H54 (cell line): ENCODE data around the gene SNX32.
A peak's percentile ranks its signal among the peaks of the same experiment; 100 is the strongest.
"Not testable (repeated sequence)": the region's sequence is repeated elsewhere in the genome, so short reads cannot be mapped to it uniquely, and the experiment has no call there.

Experiments used
- DNase-seq: peaks from one replicate; pipeline ENCODE4 v3.0.0; 2011; ENCODE audit warnings: low spot score, mixed read lengths; ENCODE audit not compliant: insufficient read length
- FAIRE-seq: peaks from 3 replicates; lab custom pipeline; 2011; peaks lifted over from hg19 to GRCh38; lab: Jason Lieb, UNC
- POLR2A ChIP-seq: IDR thresholded peaks from 2 replicates; pipeline ENCODE4 v1.6.1; 2011; ENCODE audit warnings: low read depth, mild to moderate bottlenecking, low read length

SNX32 gene

GRCh38 chr11:65892137-65892540, 58.4 kb downstream of the SNX32 start:
- not testable (repeated sequence) for DNase-seq, FAIRE-seq
- TF ChIP-seq POLR2A = 0 out of 2 replicates have a peak, but pooled peaks have one; percentile 10

- TF ChIP-seq POLR2A = no peak; the same call in 1 of the 2 replicates
- DNase-seq (no peak), FAIRE-seq (no peak)
These were observed 59.0 kb downstream of the SNX32 start for GRCh38 chr11:65892661-65893317.

- no peak for TF ChIP-seq POLR2A
- no peak for FAIRE-seq
- DNase-seq = no peak
These were observed 60.4 kb downstream of the SNX32 start for GRCh38 chr11:65894034-65894591.

GRCh38 chr11:65895482-65895981, 61.8 kb downstream of the SNX32 start:
- no peak for TF ChIP-seq POLR2A
- FAIRE-seq = no peak
- no peak for DNase-seq

- FAIRE-seq (no peak), DNase-seq (no peak)
- TF ChIP-seq POLR2A = no peak
These were observed 62.6 kb downstream of the SNX32 start for GRCh38 chr11:65896034-65896999.

DNA sequence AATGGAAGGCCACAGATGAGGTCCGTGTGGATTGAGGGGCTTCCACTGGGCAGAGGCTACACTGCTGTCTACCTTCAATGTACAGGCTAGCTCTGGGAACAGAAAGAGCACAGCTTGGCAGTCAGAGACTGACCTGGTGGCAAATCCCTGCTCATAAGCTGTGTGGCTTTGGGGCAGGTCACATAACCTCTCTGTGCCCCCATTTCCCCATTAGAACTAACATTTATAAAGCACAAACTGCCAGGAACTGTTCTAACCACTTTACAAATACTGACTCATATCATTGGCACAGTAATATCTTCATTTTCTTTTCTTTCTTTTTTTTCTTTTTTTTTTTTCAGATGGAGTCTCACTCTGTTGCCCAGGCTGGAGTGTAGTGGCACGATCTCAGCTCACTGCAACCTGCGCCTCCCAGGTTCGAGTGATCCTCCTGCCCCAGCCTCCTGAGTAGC, 63.3 kb downstream of the SNX32 start:
- TF ChIP-seq POLR2A = no peak
- FAIRE-seq (no peak), DNase-seq (no peak)

- TF ChIP-seq POLR2A = peak; percentile 49; the same call in 1 of the 2 replicates
- FAIRE-seq (no peak), DNase-seq (no peak)
These were observed 65.0 kb downstream of the SNX32 start for GRCh38 chr11:65898656-65899355.

DNA sequence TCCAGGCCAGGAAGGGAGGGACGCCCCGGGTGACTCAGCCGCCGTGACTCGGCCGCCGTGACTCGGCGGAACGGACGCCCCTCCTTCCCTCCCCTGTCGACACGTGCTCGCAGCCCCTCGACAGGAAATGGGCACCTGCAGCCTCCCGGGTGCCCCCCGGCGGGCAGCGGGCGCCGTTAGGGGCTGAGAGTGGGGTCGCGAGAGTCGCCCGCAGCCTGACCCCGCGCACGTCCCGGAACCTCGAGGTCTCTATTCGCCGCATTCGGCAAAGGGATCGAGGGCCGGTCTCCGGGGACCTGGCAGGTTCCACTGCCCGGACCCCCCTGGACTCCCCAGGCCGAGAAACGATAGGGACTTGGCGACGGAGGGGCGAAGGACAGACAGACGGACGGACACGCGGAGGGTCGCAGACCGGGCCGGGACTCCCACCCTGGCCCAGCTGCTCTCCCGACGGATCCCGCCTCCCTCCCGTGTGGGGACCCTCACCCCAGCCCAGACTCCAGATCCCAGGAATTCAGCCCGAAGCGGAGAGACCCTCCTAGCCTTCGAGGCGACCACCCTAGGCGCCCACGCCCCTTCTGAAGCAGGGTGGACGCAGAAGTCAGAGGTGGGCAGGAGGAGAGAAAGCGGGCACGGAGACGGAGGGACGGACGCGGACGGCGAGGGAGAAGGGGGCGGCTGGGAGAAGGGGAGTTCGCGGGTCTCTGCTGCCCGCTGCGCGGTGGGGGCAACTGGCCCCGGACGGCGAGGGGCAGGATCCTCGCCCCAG, 65.8 kb downstream of the SNX32 start:
- no peak for DNase-seq
- no peak for TF ChIP-seq POLR2A
- FAIRE-seq = no peak

- TF ChIP-seq POLR2A = peak; percentile 90
- no peak for FAIRE-seq
- no peak for DNase-seq
These were observed 66.5 kb downstream of the SNX32 start, which contains the start of gene FOSL1 for GRCh38 chr11:65900125-65900898. Gene FOSL1 (minus strand): TSS chr11:65900388. CDS start chr11:65900339, 49 bp downstream.

- TF ChIP-seq POLR2A = no peak
- no peak for DNase-seq
- no peak for FAIRE-seq
These were observed 67.1 kb downstream of the SNX32 start for GRCh38 chr11:65900899-65901180.

GRCh38 chr11:65903068-65903481, 69.3 kb downstream of the SNX32 start:
- DNase-seq (no peak), FAIRE-seq (no peak)
- 0 out of 2 replicates have a peak, but pooled peaks have one; percentile 10 for TF ChIP-seq POLR2A
